ENCODE results near the gene PJVK.

PJVK gene

DNA sequence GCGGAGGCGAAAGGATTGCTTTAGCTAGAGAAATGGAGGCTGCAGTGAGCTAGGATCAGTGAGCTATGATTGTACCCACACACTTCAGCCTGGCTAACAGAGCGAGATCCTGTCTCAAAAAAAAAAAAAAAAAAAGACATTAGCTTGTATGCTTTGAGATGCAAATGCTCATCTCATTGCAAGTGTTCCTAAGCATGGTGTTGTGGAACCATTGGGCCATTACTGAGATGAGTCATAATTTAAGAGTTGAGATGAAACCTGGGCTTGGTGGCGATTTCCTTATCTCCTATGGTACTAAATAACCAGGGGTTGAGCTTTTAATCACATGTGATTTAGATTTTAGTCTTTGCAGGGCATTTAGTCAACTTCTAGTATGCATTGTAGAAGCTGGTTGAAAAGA, 31.3 kb downstream of the PJVK start:
- Histone ChIP-seq H3K4me1 (ENCODE audit: control insufficient read depth, insufficient read depth, low read length) (peaks cover 17% of the 10 kb centered on the region), H3K9ac (ENCODE audit: low read depth, low read length) (no peak overlapping the region), H3K27me3 (ENCODE audit: control insufficient read depth, insufficient read depth, low read length) (peaks cover 9% of the 10 kb centered on the region; the same call in 1 of the 2 replicates), H3K27ac (ENCODE audit: low read depth, low read length) (no peak overlapping the region), H3K4me3 (ENCODE audit: low read depth, low read length) (0 out of 2 replicates have a peak overlapping the region, but pooled peaks have one; percentile 7), H3K9me3 (ENCODE audit: control insufficient read depth, insufficient read depth, low read length) (no peaks in the 10 kb centered on the region), H3K36me3 (ENCODE audit: control insufficient read depth, insufficient read depth, low read length) (0 out of 2 replicates have a peak, but pooled peaks cover 6% of the 10 kb centered on the region)

DNA sequence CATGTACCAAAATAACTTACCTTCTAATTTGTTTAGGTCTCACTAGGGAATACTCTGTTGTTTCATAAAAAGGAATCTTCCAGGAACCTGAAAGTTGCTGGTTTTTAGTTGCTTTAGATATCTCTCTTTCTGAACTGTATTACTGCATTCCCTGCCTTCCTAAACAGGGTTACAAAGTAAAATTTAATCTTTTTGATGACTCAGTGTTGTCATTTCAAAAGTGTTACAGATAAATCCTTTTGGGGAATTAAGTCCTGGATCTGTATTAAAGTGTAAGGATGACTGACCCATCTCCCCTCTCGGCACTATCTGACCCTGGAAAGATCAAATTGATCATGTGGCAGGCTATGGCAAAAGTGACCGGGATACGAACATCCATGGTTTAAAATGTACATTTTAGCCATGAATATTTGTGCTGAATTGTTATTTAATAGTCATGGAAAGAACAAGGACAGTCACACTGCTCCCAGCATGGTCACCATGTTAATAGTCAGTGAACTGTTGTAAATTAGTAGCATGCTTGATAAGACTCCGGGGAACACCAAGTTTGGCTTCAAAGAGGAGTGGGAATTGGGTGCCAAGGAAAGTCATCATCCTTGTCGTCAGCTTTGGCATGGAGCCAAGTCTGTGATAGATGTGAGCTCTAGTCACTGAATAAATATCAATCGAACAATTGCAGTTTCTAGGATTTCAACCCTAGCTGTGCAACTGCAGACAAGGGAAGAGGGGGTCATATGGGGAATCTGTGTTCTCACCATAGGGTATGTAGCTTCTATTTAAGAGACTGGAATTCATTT, 33.3 kb downstream of the PJVK start:
- Histone ChIP-seq H3K9me3 (ENCODE audit: control insufficient read depth, insufficient read depth, low read length) (no peaks in the 10 kb centered on the region), H3K4me3 (ENCODE audit: low read depth, low read length) (no peak overlapping the region), H3K36me3 (ENCODE audit: control insufficient read depth, insufficient read depth, low read length) (0 out of 2 replicates have a peak, but pooled peaks cover 6% of the 10 kb centered on the region), H3K27ac (ENCODE audit: low read depth, low read length) (no peak overlapping the region), H3K9ac (ENCODE audit: low read depth, low read length) (no peak overlapping the region), H3K27me3 (ENCODE audit: control insufficient read depth, insufficient read depth, low read length) (peaks cover 5% of the 10 kb centered on the region; the same call in 1 of the 2 replicates), H3K4me1 (ENCODE audit: control insufficient read depth, insufficient read depth, low read length) (peaks cover 17% of the 10 kb centered on the region)

DNA sequence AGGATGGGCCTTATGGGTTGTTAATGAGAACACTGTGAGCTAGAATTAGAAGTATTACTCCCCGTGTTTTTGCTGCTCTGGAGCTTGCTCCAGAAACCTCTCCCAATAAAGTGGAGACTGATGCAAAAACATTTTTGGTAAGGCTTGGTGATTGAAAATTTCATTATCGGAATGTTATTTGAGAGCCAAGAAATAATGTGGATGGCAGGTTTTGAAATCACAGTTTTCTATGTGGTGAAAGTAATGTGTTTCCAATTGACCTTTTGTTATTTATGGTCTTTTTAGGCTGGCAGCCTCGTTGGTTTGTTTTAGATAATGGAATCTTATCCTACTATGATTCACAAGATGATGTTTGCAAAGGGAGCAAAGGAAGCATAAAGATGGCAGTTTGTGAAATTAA, 34.2 kb downstream of the PJVK start:
- no peak overlapping the region for H3K9ac ChIP-seq (ENCODE audit: low read depth, low read length)
- H3K4me1 ChIP-seq (ENCODE audit: control insufficient read depth, insufficient read depth, low read length): peaks cover 17% of the 10 kb centered on the region
- peaks cover 6% of the 10 kb centered on the region; the same call in 1 of the 2 replicates for H3K36me3 ChIP-seq (ENCODE audit: control insufficient read depth, insufficient read depth, low read length)
- H3K27me3 ChIP-seq (ENCODE audit: control insufficient read depth, insufficient read depth, low read length): peaks cover 4% of the 10 kb centered on the region; the same call in 1 of the 2 replicates
- no peaks in the 10 kb centered on the region for H3K9me3 ChIP-seq (ENCODE audit: control insufficient read depth, insufficient read depth, low read length)
- H3K27ac ChIP-seq (ENCODE audit: low read depth, low read length): no peak overlapping the region
- no peak overlapping the region for H3K4me3 ChIP-seq (ENCODE audit: low read depth, low read length)

DNA sequence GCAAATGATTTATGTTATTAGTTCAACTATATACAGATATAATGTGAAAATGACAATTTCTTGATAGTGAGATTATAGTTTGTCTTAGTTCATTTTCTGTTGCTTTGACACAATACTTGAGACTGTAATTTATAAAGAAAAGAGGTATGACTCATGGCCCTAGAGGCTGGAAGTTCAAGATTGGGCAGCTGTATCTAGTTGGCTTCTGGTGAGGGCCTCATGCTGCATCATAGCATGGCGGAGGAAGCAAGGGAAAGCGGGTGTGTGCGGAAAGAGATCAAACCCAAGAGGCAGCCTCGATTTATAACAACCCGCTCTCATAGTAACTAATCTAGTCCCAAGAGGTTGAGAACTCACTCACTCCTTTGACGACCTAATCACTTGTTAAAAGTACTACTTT, 40.4 kb downstream of the PJVK start:
- Histone ChIP-seq H3K9ac (ENCODE audit: low read depth, low read length) (no peak overlapping the region), H3K27ac (ENCODE audit: low read depth, low read length) (no peak overlapping the region), H3K36me3 (ENCODE audit: control insufficient read depth, insufficient read depth, low read length) (peaks cover 44% of the 10 kb centered on the region), H3K4me3 (ENCODE audit: low read depth, low read length) (no peak overlapping the region), H3K4me1 (ENCODE audit: control insufficient read depth, insufficient read depth, low read length) (no peaks in the 10 kb centered on the region), H3K27me3 (ENCODE audit: control insufficient read depth, insufficient read depth, low read length) (no peaks in the 10 kb centered on the region), H3K9me3 (ENCODE audit: control insufficient read depth, insufficient read depth, low read length) (no peaks in the 10 kb centered on the region)

DNA sequence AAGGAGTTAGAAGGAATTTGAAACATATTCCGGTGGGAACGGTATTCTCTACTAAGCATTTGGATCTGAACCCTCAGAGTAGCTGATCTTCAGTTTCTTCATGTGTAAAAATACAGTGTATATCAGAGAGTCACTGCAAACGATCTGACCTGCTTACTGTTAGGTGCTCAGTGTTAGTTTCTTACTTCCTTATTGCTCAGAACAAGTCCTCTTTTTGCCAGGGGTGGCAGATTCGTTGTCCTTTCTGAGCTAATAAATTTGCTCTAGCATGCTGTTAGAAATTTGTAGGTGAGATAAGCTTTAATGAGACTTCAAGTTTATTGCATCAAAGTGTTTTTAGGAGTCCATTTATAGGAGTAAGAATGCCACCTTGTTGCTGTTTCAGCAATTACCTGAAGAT, 44.9 kb downstream of the PJVK start:
- Histone ChIP-seq H3K27ac (ENCODE audit: low read depth, low read length) (no peak overlapping the region), H3K4me1 (ENCODE audit: control insufficient read depth, insufficient read depth, low read length) (no peaks in the 10 kb centered on the region), H3K27me3 (ENCODE audit: control insufficient read depth, insufficient read depth, low read length) (no peaks in the 10 kb centered on the region), H3K9me3 (ENCODE audit: control insufficient read depth, insufficient read depth, low read length) (no peaks in the 10 kb centered on the region), H3K36me3 (ENCODE audit: control insufficient read depth, insufficient read depth, low read length) (peaks cover 66% of the 10 kb centered on the region), H3K9ac (ENCODE audit: low read depth, low read length) (no peak overlapping the region), H3K4me3 (ENCODE audit: low read depth, low read length) (no peak overlapping the region)

DNA sequence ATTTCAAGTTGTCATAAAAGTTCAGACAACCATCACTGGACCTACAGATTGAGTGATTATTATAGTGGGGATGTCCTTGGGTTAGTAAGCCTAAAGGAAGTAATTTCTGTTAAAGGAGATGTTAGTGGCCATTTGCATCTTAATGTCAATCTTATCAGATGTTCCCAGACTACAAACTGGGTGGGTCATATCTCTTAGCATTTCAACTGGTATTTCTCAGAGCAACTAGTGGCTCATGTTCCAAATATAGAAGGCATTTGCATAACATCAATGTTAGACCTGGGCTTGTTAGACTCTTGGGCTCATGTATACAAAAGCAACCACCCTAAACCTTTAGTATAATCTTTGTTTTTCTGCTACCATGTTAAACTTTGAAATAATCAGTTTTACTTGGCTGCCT, 47.0 kb downstream of the PJVK start:
- H3K9me3 ChIP-seq (ENCODE audit: control insufficient read depth, insufficient read depth, low read length): no peaks in the 10 kb centered on the region
- H3K4me1 ChIP-seq (ENCODE audit: control insufficient read depth, insufficient read depth, low read length): no peaks in the 10 kb centered on the region
- H3K27me3 ChIP-seq (ENCODE audit: control insufficient read depth, insufficient read depth, low read length): no peaks in the 10 kb centered on the region
- peaks cover 76% of the 10 kb centered on the region for H3K36me3 ChIP-seq (ENCODE audit: control insufficient read depth, insufficient read depth, low read length)
- H3K27ac ChIP-seq (ENCODE audit: low read depth, low read length): no peak overlapping the region
- H3K9ac ChIP-seq (ENCODE audit: low read depth, low read length): no peak overlapping the region
- no peak overlapping the region for H3K4me3 ChIP-seq (ENCODE audit: low read depth, low read length)

DNA sequence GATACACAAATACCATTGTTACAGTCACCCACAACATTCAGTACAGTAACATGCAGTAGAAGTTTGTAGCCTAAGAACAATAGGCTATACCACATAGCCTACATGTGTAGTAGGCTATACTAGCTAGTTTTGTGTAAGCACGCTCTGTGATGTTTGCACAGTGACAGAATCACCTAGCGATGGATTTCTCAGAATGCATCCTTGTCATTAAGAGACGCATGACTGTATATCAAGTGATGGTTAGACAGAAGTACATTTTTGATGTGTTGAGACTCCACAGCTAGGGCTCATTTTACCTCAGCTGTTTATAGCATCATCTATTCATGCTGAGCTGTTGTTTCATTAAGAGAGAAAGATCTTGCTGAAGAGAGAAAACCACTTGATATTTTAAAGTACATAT, 48.5 kb downstream of the PJVK start:
- no peaks in the 10 kb centered on the region for H3K9me3 ChIP-seq (ENCODE audit: control insufficient read depth, insufficient read depth, low read length)
- H3K9ac ChIP-seq (ENCODE audit: low read depth, low read length): no peak overlapping the region
- H3K36me3 ChIP-seq (ENCODE audit: control insufficient read depth, insufficient read depth, low read length): peaks cover 72% of the 10 kb centered on the region
- no peak overlapping the region for H3K4me3 ChIP-seq (ENCODE audit: low read depth, low read length)
- no peaks in the 10 kb centered on the region for H3K4me1 ChIP-seq (ENCODE audit: control insufficient read depth, insufficient read depth, low read length)
- H3K27me3 ChIP-seq (ENCODE audit: control insufficient read depth, insufficient read depth, low read length): no peaks in the 10 kb centered on the region
- H3K27ac ChIP-seq (ENCODE audit: low read depth, low read length): no peak overlapping the region

DNA sequence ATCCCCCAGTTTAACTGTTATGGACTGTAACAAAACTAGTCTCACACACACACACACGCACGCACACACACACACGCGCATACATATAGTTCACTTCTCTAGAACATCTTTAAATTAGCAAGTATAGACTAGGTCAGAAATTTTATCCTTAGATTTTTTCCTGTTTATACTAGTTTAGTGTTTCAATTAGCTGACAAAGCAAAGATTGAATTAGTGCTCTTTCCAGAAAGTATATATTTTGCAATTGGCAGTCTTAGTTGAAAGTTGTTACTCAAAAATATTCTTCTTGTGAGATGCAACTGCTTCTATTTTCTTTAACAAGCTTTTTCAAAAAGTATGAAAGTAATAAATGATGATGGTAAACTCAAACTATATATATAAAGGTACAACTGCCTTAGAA, 51.6 kb downstream of the PJVK start:
- H3K4me3 ChIP-seq (ENCODE audit: low read depth, low read length): no peak overlapping the region
- H3K4me1 ChIP-seq (ENCODE audit: control insufficient read depth, insufficient read depth, low read length): peaks cover 16% of the 10 kb centered on the region
- no peaks in the 10 kb centered on the region for H3K27me3 ChIP-seq (ENCODE audit: control insufficient read depth, insufficient read depth, low read length)
- H3K9me3 ChIP-seq (ENCODE audit: control insufficient read depth, insufficient read depth, low read length): no peaks in the 10 kb centered on the region
- H3K27ac ChIP-seq (ENCODE audit: low read depth, low read length): no peak overlapping the region
- H3K9ac ChIP-seq (ENCODE audit: low read depth, low read length): no peak overlapping the region
- H3K36me3 ChIP-seq (ENCODE audit: control insufficient read depth, insufficient read depth, low read length): peaks cover 52% of the 10 kb centered on the region

DNA sequence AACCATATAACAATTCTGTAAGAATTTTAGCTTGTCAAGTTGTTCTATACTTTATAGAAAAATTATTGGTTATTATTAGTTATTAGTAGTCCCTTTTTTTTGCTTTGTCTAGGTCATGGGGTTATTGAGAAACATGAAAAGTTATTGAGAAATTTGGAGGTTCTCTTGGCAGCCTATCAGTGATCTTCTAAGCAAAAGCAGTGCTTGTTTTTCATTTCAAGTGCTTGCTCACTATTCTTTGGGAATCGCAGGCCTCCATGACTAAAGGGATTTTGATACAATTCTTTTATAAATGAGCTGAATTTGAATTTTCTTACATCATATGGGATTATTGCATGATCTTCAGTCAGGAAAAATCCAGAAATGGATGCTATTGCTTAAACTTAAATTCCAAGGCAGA, 54.9 kb downstream of the PJVK start:
- H3K36me3 ChIP-seq (ENCODE audit: control insufficient read depth, insufficient read depth, low read length): peaks cover 33% of the 10 kb centered on the region
- peaks cover 22% of the 10 kb centered on the region for H3K4me1 ChIP-seq (ENCODE audit: control insufficient read depth, insufficient read depth, low read length)
- H3K4me3 ChIP-seq (ENCODE audit: low read depth, low read length): no peak overlapping the region
- no peaks in the 10 kb centered on the region for H3K9me3 ChIP-seq (ENCODE audit: control insufficient read depth, insufficient read depth, low read length)
- no peaks in the 10 kb centered on the region for H3K27me3 ChIP-seq (ENCODE audit: control insufficient read depth, insufficient read depth, low read length)
- H3K9ac ChIP-seq (ENCODE audit: low read depth, low read length): no peak overlapping the region
- H3K27ac ChIP-seq (ENCODE audit: low read depth, low read length): peak overlapping the region; percentile 46

DNA sequence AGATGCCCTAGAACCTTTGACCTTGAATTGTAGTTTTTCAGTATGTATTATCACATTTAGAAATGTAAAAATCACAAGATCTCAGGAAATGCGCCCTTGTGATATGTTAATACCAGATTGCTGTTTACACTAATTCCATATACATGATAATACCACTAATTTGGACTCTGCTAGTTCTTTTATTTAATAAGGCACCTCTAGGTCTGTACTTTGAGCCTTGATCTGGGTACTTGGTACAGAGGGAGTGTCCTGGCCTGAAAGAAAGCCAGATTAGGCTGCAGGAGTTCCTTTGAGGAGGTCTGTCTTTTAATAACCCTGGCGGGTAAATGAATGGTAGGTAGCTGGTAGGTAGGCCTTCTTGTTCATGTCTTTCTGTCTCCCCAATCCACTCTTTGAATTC, 55.3 kb downstream of the PJVK start:
- peak overlapping the region; percentile 46 for H3K27ac ChIP-seq (ENCODE audit: low read depth, low read length)
- H3K4me1 ChIP-seq (ENCODE audit: control insufficient read depth, insufficient read depth, low read length): peaks cover 22% of the 10 kb centered on the region
- no peaks in the 10 kb centered on the region for H3K27me3 ChIP-seq (ENCODE audit: control insufficient read depth, insufficient read depth, low read length)
- peaks cover 29% of the 10 kb centered on the region; the same call in 1 of the 2 replicates for H3K36me3 ChIP-seq (ENCODE audit: control insufficient read depth, insufficient read depth, low read length)
- no peaks in the 10 kb centered on the region for H3K9me3 ChIP-seq (ENCODE audit: control insufficient read depth, insufficient read depth, low read length)
- H3K9ac ChIP-seq (ENCODE audit: low read depth, low read length): no peak overlapping the region
- H3K4me3 ChIP-seq (ENCODE audit: low read depth, low read length): no peak overlapping the region

DNA sequence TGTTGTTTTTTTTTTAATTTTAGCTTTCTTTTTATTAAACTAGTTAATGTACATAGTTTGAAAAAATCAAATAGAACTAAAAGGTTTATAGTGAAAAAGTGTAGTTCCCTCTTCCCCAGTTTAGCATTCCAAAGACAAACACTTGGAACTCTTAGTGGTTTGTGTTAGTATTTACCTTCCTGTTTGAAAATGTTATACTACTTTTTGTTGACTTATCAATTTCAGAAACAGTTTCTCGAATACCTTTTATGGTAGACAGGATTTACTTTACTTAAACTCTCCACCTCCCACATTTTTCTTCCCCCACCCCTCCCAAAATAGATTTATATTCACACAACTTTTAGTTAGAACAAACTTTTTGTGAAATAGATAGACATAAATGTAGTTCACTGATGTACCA, 55.8 kb downstream of the PJVK start:
- Histone ChIP-seq H3K9me3 (ENCODE audit: control insufficient read depth, insufficient read depth, low read length) (no peaks in the 10 kb centered on the region), H3K4me3 (ENCODE audit: low read depth, low read length) (no peak overlapping the region), H3K27ac (ENCODE audit: low read depth, low read length) (peak overlapping the region; percentile 46), H3K27me3 (ENCODE audit: control insufficient read depth, insufficient read depth, low read length) (no peaks in the 10 kb centered on the region), H3K4me1 (ENCODE audit: control insufficient read depth, insufficient read depth, low read length) (peaks cover 22% of the 10 kb centered on the region), H3K36me3 (ENCODE audit: control insufficient read depth, insufficient read depth, low read length) (peaks cover 25% of the 10 kb centered on the region; the same call in 1 of the 2 replicates), H3K9ac (ENCODE audit: low read depth, low read length) (no peak overlapping the region)

Measured in HUES48 (cell line).